BLaER1 treated with 17β-estradiol and CSF1 and Interleukin-3, amounts not matched to agents 10 nM and 100 nM (cell line): ENCODE results near the gene GLYATL1B.

Source experiments
- H3K27ac ChIP-seq, 11 experiments: shearing (Covaris generic); formaldehyde crosslinking; 2 replicates each; pipeline ENCODE4 v1.8.1; 2022
- H3K27me3 ChIP-seq, 11 experiments: shearing (Covaris generic); formaldehyde crosslinking; 2 replicates each; pipeline ENCODE4 v1.8.1; 2022
- H3K36me3 ChIP-seq, 11 experiments: shearing (Covaris generic); formaldehyde crosslinking; 2 replicates each; pipeline ENCODE4 v1.8.1; 2022
- H3K4me1 ChIP-seq, 10 experiments: shearing (Covaris generic); formaldehyde crosslinking; 2 replicates each; pipeline ENCODE4 v1.8.1; 2022
- H3K4me2 ChIP-seq, 11 experiments: shearing (Covaris generic); formaldehyde crosslinking; 2 replicates each; pipeline ENCODE4 v1.8.1; 2022
- H3K4me3 ChIP-seq, 10 experiments: shearing (Covaris generic); formaldehyde crosslinking; 2 replicates each; pipeline ENCODE4 v1.8.1; 2022
- H3K9ac ChIP-seq, 11 experiments: shearing (Covaris generic); formaldehyde crosslinking; 2 replicates each; pipeline ENCODE4 v1.8.1; 2022
- H3K9me3 ChIP-seq, 11 experiments: shearing (Covaris generic); formaldehyde crosslinking; replicated peaks in 1 of 11; 2 replicates each; pipeline ENCODE4 v1.8.1; 2022
- H4K20me1 ChIP-seq, 11 experiments: shearing (Covaris generic); formaldehyde crosslinking; 2 replicates each; pipeline ENCODE4 v1.8.1; 2022
- Cebpa-rat ChIP-seq, 11 experiments: shearing (Covaris generic); IDR thresholded peaks; 2 replicates each; pipeline ENCODE4 v1.8.1; 2022

Gene GLYATL1B

GRCh38 chr11:59141191-59141590 is 55.1 kb downstream of the GLYATL1B start:
- Histone ChIP-seq H3K36me3 (peaks cover 0 to 19% (median 0%) of the 10 kb centered on the region in 11 experiments; a peak in 4 of 22 replicates), H3K9me3 (no peaks in the 10 kb centered on the region), H3K27ac (peak overlapping the region in 1 of 11 experiments; percentile 90; a peak in 1 of 22 replicates), H3K4me1 (peaks cover 23 to 50% (median 42%) of the 10 kb centered on the region in 10 experiments), H3K4me3 (no peak overlapping the region), H3K4me2 (peak overlapping the region in 9 of 11 experiments; percentile 25 to 96 (median 90); a peak in 11 of 22 replicates), H4K20me1 (no peaks in the 10 kb centered on the region), H3K9ac (no peak overlapping the region; a peak in 3 of 22 replicates), H3K27me3 (no peaks in the 10 kb centered on the region)
- TF ChIP-seq Cebpa-rat (IDR thresholded peaks at IDR 0.05) = no peak

GRCh38 chr11:59141673-59142460 is 55.8 kb downstream of the GLYATL1B start:
- H3K9me3 ChIP-seq = no peaks in the 10 kb centered on the region
- H3K27ac ChIP-seq = peak overlapping the region in 10 of 11 experiments; percentile 81 to 98 (median 92); a peak in 20 of 22 replicates
- TF ChIP-seq Cebpa-rat (IDR thresholded peaks at IDR 0.05) = no peak
- H3K36me3 ChIP-seq = peaks cover 0 to 26% (median 3%) of the 10 kb centered on the region in 11 experiments; a peak in 9 of 22 replicates
- peak overlapping the region; percentile 80 to 96 (median 91) for H3K4me2 ChIP-seq
- peak overlapping the region; percentile 69 to 83 (median 77) for H3K4me3 ChIP-seq
- H3K9ac ChIP-seq = peak overlapping the region; percentile 82 to 92 (median 86)
- H3K27me3 ChIP-seq = no peaks in the 10 kb centered on the region
- peaks cover 30 to 53% (median 47%) of the 10 kb centered on the region in 10 experiments for H3K4me1 ChIP-seq
- no peaks in the 10 kb centered on the region for H4K20me1 ChIP-seq

DNA sequence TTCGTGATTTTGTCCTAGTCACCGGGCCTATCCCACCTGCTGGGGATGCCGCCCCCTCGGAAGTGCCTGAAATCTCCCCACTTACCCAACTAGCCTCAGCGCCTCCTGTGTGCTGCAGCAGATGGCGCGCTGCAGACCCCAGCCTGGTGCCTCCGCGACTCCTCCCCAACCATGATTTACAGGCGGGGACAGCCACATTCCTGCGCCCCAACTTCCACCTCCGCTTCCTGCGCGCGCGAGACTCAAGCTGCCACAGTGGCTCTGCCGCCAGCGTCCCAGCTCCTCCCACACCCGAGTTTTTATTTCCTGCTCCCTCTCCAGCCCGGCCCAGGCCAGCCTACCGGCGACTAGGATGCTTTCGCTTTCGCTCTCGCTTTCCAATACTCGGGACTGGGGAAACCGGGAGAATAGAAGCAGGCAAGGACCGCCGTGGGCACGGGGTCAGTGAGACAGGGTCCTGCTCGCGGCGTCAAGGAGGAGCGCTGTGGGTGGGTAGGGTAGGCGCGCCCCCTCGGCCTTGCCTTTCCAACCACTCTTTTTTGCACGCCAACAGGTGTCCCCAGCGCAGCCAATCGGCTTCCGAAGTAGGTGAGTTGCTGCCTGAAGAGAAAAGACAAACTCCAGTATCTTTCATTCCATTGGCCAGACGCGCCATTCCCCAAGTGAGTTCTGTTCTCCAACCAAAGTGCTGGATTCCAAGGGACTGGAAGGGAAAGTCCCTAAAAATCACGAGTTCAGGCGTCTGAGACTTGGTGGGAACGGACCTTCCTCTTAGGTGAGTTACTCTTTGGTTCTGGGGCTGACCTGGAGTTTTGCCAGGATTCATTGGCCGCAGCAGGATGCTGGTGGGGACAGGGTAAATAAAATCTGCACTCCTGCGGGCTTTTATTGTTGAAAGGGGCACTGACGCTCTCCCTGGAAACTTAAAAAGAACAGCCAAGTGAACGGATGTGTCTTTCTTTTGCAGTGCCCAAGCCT is 56.7 kb downstream of the GLYATL1B start, which contains the start of gene FAM111A:
FAM111A (plus strand) TSS at position 327 of the 978 bp plus-strand sequence. CDS start 6,017 bp downstream, outside the sequence.
- H3K4me2 ChIP-seq = peak within 1 kb of the TSS; percentile 80 to 96 (median 91)
- H3K4me1 ChIP-seq = peaks cover 39 to 62% (median 57%) of the 10 kb centered on the region in 10 experiments
- H3K4me3 ChIP-seq = peak within 1 kb of the TSS; percentile 69 to 83 (median 77)
- H3K36me3 ChIP-seq = peaks cover 0 to 29% (median 4%) of the 10 kb centered on the region in 11 experiments; a peak in 11 of 22 replicates
- peak within 1 kb of the TSS; percentile 82 to 92 (median 86) for H3K9ac ChIP-seq
- no peaks in the 10 kb centered on the region for H3K27me3 ChIP-seq
- no peaks in the 10 kb centered on the region for H4K20me1 ChIP-seq
- peak within 1 kb of the TSS; percentile 81 to 98 (median 90) for H3K27ac ChIP-seq
- TF ChIP-seq Cebpa-rat (IDR thresholded peaks at IDR 0.05) = no peak
- no peaks in the 10 kb centered on the region for H3K9me3 ChIP-seq

GRCh38 chr11:59144096-59144495 is 58.0 kb downstream of the GLYATL1B start:
- Histone ChIP-seq H4K20me1 (no peaks in the 10 kb centered on the region), H3K27me3 (no peaks in the 10 kb centered on the region), H3K36me3 (peaks cover 8 to 32% (median 14%) of the 10 kb centered on the region in 11 experiments; a peak in 20 of 22 replicates), H3K9ac (peak overlapping the region; percentile 83 to 92 (median 88)), H3K9me3 (no peaks in the 10 kb centered on the region), H3K4me3 (peak overlapping the region; percentile 69 to 83 (median 77)), H3K4me1 (peaks cover 45 to 70% (median 61%) of the 10 kb centered on the region in 10 experiments), H3K4me2 (peak overlapping the region; percentile 80 to 96 (median 91)), H3K27ac (peak overlapping the region; percentile 72 to 98 (median 92))
- no peak for TF ChIP-seq Cebpa-rat (IDR thresholded peaks at IDR 0.05)
